Prostate gland (tissue), 2 donors: ENCODE measurements around the gene DYNC1LI1. TPM values are rescaled to one million over a fixed set of nuclear protein-coding genes. Genes with fewer than 3 reads are reported as not detected.

Experiments
- DNase-seq: peaks from one replicate; pipeline ENCODE4 v3.0.0-alpha.2; 2019; ENCODE audit warnings: low spot score
- H3K27ac ChIP-seq, 2 donors: fragments of 200-600 bp; sonication (generic); 2 replicates each; pipeline ENCODE4 v1.5.1; 2017 to 2019
- H3K27me3 ChIP-seq: fragments of 200-600 bp; sonication (generic); replicated peaks from 2 replicates; pipeline ENCODE4 v1.5.1; 2019; ENCODE audit not compliant: insufficient read depth
- H3K36me3 ChIP-seq, 2 donors: fragments of 200-600 bp; sonication (generic); 1 replicate in 1 of 2; 2 replicates in 1 of 2; pipeline versions ENCODE4 v1.5.1 to v1.8.1; 2017 to 2019
- H3K4me1 ChIP-seq: fragments of 200-600 bp; sonication (generic); replicated peaks from 2 replicates; pipeline ENCODE4 v1.5.1; 2019
- H3K4me3 ChIP-seq, 2 donors: fragments of 200-600 bp; sonication (generic); 2 replicates each; pipeline ENCODE4 v1.5.1; 2017 to 2019
- H3K9me3 ChIP-seq: fragments of 200-600 bp; sonication (generic); 2 replicates; pipeline ENCODE4 v1.5.1; 2017
- CTCF ChIP-seq, 4 experiments: fragments of 200-600 bp in 2 of 4; fragments of 450-650 bp in 2 of 4; sonication (generic) in 2 of 4; IDR thresholded peaks; 1 replicate in 3 of 4; 2 replicates in 1 of 4; pipeline ENCODE4 v1.5.1; 2016 to 2019; ENCODE audit warnings: antibody characterized with exemption in 4 of 4, mild to moderate bottlenecking in 2 of 4, moderate library complexity in 2 of 4
- POLR2A ChIP-seq: fragments of 450-650 bp; IDR thresholded peaks from one replicate; pipeline ENCODE4 v1.6.1; 2016; ENCODE audit warnings: antibody characterized with exemption, mild to moderate bottlenecking
- POLR2AphosphoS5 ChIP-seq: sonication (generic); formaldehyde crosslinking; IDR thresholded peaks from one replicate; pipeline ENCODE4 v1.6.1; 2017; ENCODE audit warnings: antibody characterized with exemption
- WGBS: methylation state at CpG from one replicate; pipeline ENCODE4 v1.1.5; 2018; 5-methylcytosine and 5-hydroxymethylcytosine counted together
- intact Hi-C: fragments of 100-400 bp; cut with DNase I; formaldehyde crosslinking; loops from one replicate; pipeline ENCODE4 v1.14.2; 2022
- total RNA-seq, 2 donors: library from RNA; depleted of rRNA; stranded (reverse); fragments of >200 nt; gene quantifications; one replicate each; pipeline ENCODE4 v1.1.0, GENCODE V29; 2016

Gene DYNC1LI1
- total RNA-seq, 2 donors from 2014 or later: 30.5 to 43.3 TPM

- no peak overlapping the region for H3K4me3 ChIP-seq
- 68% methylated on average over 3 of the region's 3 CpGs for WGBS
- no peaks in the 10 kb centered on the region for H3K36me3 ChIP-seq
- H3K27me3 ChIP-seq: no peaks in the 10 kb centered on the region
- no peaks in the 10 kb centered on the region for H3K4me1 ChIP-seq
- no peaks in the 10 kb centered on the region for H3K9me3 ChIP-seq
- TF ChIP-seq POLR2AphosphoS5: no peak
- no peak for TF ChIP-seq CTCF (IDR thresholded peaks at IDR 0.05)
- TF ChIP-seq POLR2A: no peak
- DNase-seq: no peak
- H3K27ac ChIP-seq: no peak overlapping the region
- intact Hi-C loops: no loop called here
Observed at GRCh38 chr3:32492684-32493436, 77.8 kb downstream of the DYNC1LI1 start.

GRCh38 chr3:32488474-32489008 lies 82.1 kb downstream of the DYNC1LI1 start:
- TF ChIP-seq POLR2A (no peak), CTCF (IDR thresholded peaks at IDR 0.05) (no peak), POLR2AphosphoS5 (no peak)
- H3K36me3 ChIP-seq: no peaks in the 10 kb centered on the region
- intact Hi-C loops: no loop called here
- no peaks in the 10 kb centered on the region for H3K27me3 ChIP-seq
- no peak overlapping the region for H3K27ac ChIP-seq
- H3K4me3 ChIP-seq: no peak overlapping the region
- DNase-seq: no peak
- H3K4me1 ChIP-seq: no peaks in the 10 kb centered on the region
- 84% methylated on average over 3 of the region's 3 CpGs for WGBS
- no peaks in the 10 kb centered on the region for H3K9me3 ChIP-seq

- H3K27ac ChIP-seq: no peak overlapping the region
- H3K9me3 ChIP-seq: no peaks in the 10 kb centered on the region
- intact Hi-C loops: no loop called here
- no peak for TF ChIP-seq POLR2AphosphoS5
- no peak for TF ChIP-seq CTCF (IDR thresholded peaks at IDR 0.05)
- no peak for TF ChIP-seq POLR2A
- H3K36me3 ChIP-seq: no peaks in the 10 kb centered on the region
- H3K4me3 ChIP-seq: no peak overlapping the region
- no peak for DNase-seq
- H3K4me1 ChIP-seq: no peaks in the 10 kb centered on the region
- H3K27me3 ChIP-seq: no peaks in the 10 kb centered on the region
- whole genome bisulfite sequencing: 60% methylated on average over 3 of the region's 3 CpGs
Observed at GRCh38 chr3:32487781-32488473, 82.7 kb downstream of the DYNC1LI1 start.

GRCh38 chr3:32484436-32484835 lies 86.2 kb downstream of the DYNC1LI1 start:
- no peak overlapping the region for H3K4me3 ChIP-seq
- intact Hi-C loops: no loop called here
- H3K27ac ChIP-seq: no peak overlapping the region
- TF ChIP-seq POLR2A: no peak
- TF ChIP-seq CTCF (IDR thresholded peaks at IDR 0.05): no peak
- no peak for TF ChIP-seq POLR2AphosphoS5
- H3K9me3 ChIP-seq: no peaks in the 10 kb centered on the region
- no peak for DNase-seq
- no peaks in the 10 kb centered on the region for H3K36me3 ChIP-seq
- no peaks in the 10 kb centered on the region for H3K27me3 ChIP-seq
- WGBS: 89% methylated on average over 6 of the region's 6 CpGs
- no peaks in the 10 kb centered on the region for H3K4me1 ChIP-seq
